CD4-positive, alpha-beta T cell (primary cell): Measurements from ENCODE around the gene SARNP. TPM values are rescaled to one million over a fixed set of nuclear protein-coding genes. Genes with fewer than 3 reads are reported as not detected.

ENCODE experiments used
- ATAC-seq: fragments of 200-7000 bp; cut with Tn5 transposase; one replicate; pipeline ENCODE4 v1.10.0; 2022; ENCODE audit warnings: mild to moderate bottlenecking; ENCODE audit not compliant: poor library complexity
- CTCF ChIA-PET: fragments of 350-600 bp; sonication (Branson Sonifier 250); formaldehyde crosslinking; loops from one replicate; lab custom pipeline; 2021; ENCODE audit warnings: antibody characterized with exemption, inconsistent platforms; lab: Charles Lee
- POLR2A ChIA-PET: fragments of 350-600 bp; sonication (Branson Sonifier 250); formaldehyde crosslinking; loops from one replicate; lab custom pipeline; 2021; ENCODE audit warnings: antibody characterized with exemption, inconsistent platforms; lab: Charles Lee
- DNase-seq, 14 experiments: peaks; one replicate each; pipeline ENCODE4 v3.0.0-alpha.2; 2013 to 2020; ENCODE audit warnings: mixed read lengths in 2 of 14
- H3K27ac ChIP-seq, 2 donors: one replicate each; pipeline versions ENCODE4 v1.5.1 to v1.7.0; 2013; ENCODE audit warnings: low read length in 2 of 2, low read depth in 1 of 2, mild to moderate bottlenecking in 1 of 2
- H3K27me3 ChIP-seq, 2 experiments: 1 replicate in 1 of 2; 2 replicates in 1 of 2; pipeline versions ENCODE4 v1.6.1 to v1.7.0; 2013; ENCODE audit warnings: low read length in 2 of 2, control low read depth in 1 of 2, mild to moderate bottlenecking in 1 of 2, moderate library complexity in 1 of 2; ENCODE audit not compliant: insufficient read depth in 2 of 2, control insufficient read depth in 1 of 2
- H3K36me3 ChIP-seq: one replicate; pipeline ENCODE4 v1.6.1; 2013; ENCODE audit warnings: low read length, control low read depth; ENCODE audit not compliant: insufficient read depth
- H3K4me1 ChIP-seq: one replicate; pipeline ENCODE4 v1.6.1; 2013; ENCODE audit warnings: low read length, control low read depth; ENCODE audit not compliant: insufficient read depth
- H3K4me3 ChIP-seq: one replicate; pipeline ENCODE4 v1.5.1; 2013; ENCODE audit warnings: mild to moderate bottlenecking, low read length, moderate library complexity
- H3K9me3 ChIP-seq, 2 experiments: 1 replicate in 1 of 2; 2 replicates in 1 of 2; pipeline versions ENCODE4 v1.6.1 to v1.7.0; 2013; ENCODE audit warnings: low read length in 2 of 2, mild to moderate bottlenecking in 2 of 2, control low read depth in 1 of 2, moderate library complexity in 1 of 2; ENCODE audit not compliant: control insufficient read depth in 1 of 2, insufficient read depth in 1 of 2
- H3K27ac Mint-ChIP-seq: one replicate; pipeline ENCODE4 v1.8.0; 2020; ENCODE audit warnings: mixed read lengths
- H3K27me3 Mint-ChIP-seq: one replicate; pipeline ENCODE4 v1.8.0; 2021; ENCODE audit warnings: mixed read lengths
- H3K36me3 Mint-ChIP-seq: one replicate; pipeline ENCODE4 v1.8.0; 2021; ENCODE audit warnings: low read depth, mixed read lengths
- H3K4me1 Mint-ChIP-seq: one replicate; pipeline ENCODE4 v1.8.0; 2021; ENCODE audit warnings: low read depth, mixed read lengths
- H3K4me3 Mint-ChIP-seq: one replicate; pipeline ENCODE4 v1.8.0; 2020; ENCODE audit warnings: mild to moderate bottlenecking, mixed read lengths
- H3K9me3 Mint-ChIP-seq: one replicate; pipeline ENCODE4 v1.8.0; 2020; ENCODE audit warnings: mixed read lengths
- intact Hi-C, 2 experiments: fragments of 100-400 bp; cut with DNase I in 1 of 2; cut with micrococcal nuclease in 1 of 2; formaldehyde crosslinking; loops; one replicate each; pipeline versions ENCODE4 v1.15.1 to v1.9.0; 2023 to 2025; cut with DNase I, micrococcal nuclease
- total RNA-seq, 174 experiments: library from RNA in 2 of 174; stranded (reverse) in 2 of 174; gene quantifications; one replicate each; pipeline ENCODE4 v1.2.3 and lab custom pipeline; 2021 to 2026
- TF ChIP-seq, protein P1 (sequence below): fragments of 200-600 bp; IDR thresholded peaks from one replicate; pipeline ENCODE4 v1.8.0; 2022; ENCODE audit warnings: antibody characterized with exemption, mild to moderate bottlenecking

Gene SARNP
- total RNA-seq, 2 experiments from 2014 or later: 38.2 to 38.6 TPM

DNA sequence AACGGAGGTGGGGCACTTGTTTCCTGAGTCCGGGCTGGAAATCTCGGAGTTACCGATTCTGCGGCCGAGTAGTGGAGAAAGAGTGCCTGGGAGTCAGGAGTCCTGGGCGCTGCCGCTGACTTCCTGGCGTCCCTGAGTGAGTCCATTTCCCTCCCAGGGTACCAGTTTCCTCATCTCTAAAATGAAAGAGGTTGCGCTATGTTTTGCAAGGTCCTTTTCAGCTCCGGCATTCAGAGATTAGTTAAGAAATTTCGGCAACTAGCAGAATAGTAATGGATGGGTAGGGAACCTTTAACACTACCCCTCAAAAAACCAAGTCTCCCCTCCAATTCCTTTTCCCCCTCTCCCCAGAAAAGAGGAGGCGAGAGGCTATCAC, 101.0 kb downstream of the SARNP start:
- H3K27me3 ChIP-seq: no peaks in the 10 kb centered on the region
- peak overlapping the region; percentile 75 for H3K4me3 ChIP-seq
- peaks cover 4% of the 10 kb centered on the region for H3K27me3 Mint-ChIP-seq
- no peak for ATAC-seq
- CTCF ChIA-PET: interaction anchor here (1.6 kb wide), 1 partner anchor 21 kb away, joined by 9 read pairs; no protein-coding TSS in a partner anchor
- peaks cover 44% of the 10 kb centered on the region for H3K4me1 ChIP-seq
- DNase-seq: no peak
- TF ChIP-seq, protein P1, sequence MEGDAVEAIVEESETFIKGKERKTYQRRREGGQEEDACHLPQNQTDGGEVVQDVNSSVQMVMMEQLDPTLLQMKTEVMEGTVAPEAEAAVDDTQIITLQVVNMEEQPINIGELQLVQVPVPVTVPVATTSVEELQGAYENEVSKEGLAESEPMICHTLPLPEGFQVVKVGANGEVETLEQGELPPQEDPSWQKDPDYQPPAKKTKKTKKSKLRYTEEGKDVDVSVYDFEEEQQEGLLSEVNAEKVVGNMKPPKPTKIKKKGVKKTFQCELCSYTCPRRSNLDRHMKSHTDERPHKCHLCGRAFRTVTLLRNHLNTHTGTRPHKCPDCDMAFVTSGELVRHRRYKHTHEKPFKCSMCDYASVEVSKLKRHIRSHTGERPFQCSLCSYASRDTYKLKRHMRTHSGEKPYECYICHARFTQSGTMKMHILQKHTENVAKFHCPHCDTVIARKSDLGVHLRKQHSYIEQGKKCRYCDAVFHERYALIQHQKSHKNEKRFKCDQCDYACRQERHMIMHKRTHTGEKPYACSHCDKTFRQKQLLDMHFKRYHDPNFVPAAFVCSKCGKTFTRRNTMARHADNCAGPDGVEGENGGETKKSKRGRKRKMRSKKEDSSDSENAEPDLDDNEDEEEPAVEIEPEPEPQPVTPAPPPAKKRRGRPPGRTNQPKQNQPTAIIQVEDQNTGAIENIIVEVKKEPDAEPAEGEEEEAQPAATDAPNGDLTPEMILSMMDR: no peak
- H3K27ac Mint-ChIP-seq: peak overlapping the region; percentile 92
- peak overlapping the region; percentile 93 to 94 for H3K27ac ChIP-seq
- peaks cover 34% of the 10 kb centered on the region for H3K4me1 Mint-ChIP-seq
- peaks cover 18% of the 10 kb centered on the region for H3K36me3 ChIP-seq
- POLR2A ChIA-PET: interaction anchor here (1.0 to 2.7 kb wide), 9 partner anchors 9 to 913 kb away, joined by 3 to 30 read pairs (median 6); partner anchors contain the start of genes CD63, ITGA7, ORMDL2 and RAB5B
- H3K9me3 Mint-ChIP-seq: no peaks in the 10 kb centered on the region
- peaks cover 21% of the 10 kb centered on the region for H3K36me3 Mint-ChIP-seq
- H3K9me3 ChIP-seq: no peaks in the 10 kb centered on the region
- intact Hi-C loops: no loop called here
- peak overlapping the region; percentile 96 for H3K4me3 Mint-ChIP-seq

DNA sequence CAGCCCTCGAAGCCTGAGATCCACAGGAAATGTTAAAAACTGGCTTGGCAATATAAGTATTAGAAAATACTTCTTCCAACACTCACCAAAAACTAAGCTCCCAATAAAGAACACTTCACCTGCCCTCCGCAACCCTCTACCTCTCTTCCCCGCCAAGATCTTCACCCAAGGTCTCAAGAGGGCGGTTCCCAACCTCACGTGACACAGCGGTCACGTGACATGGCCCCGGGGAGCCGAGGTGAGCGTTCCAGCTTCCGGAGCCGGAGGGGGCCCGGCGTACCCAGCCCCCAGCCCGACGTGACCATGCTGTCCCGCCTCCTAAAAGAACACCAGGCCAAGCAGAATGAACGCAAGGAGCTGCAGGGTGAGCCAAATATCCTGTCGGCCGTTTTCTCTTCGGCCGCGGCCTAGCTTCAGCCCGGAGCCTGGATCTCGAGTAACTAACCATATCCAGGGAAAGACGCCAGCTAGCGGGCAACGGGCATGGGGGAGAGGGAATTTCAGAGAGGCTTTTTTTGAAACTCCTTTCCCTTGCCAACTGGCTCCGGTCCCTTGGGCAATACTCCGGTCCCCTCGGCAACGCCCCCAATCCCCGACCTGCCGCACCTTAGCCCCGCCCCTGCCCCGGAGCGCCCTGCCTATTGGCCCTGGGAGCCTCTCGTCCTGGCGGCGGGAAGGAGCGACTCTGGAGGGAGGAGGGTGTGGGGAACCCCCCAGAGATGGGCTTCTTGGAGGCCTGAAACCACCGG, 101.5 kb downstream of the SARNP start, which contains the start of gene BLOC1S1:
BLOC1S1 (plus strand) TSS at position 214 of the 749 bp plus-strand sequence; CDS start at position 220, 6 bp downstream.
- ATAC-seq: peak; percentile 97
- peaks cover 18% of the 10 kb centered on the region for H3K36me3 ChIP-seq
- POLR2A ChIA-PET: interaction anchor here (0.7 to 2.7 kb wide), 12 partner anchors 9 to 913 kb away, joined by 3 to 30 read pairs (median 6); partner anchors contain the start of genes CD63, ITGA7, ORMDL2 and RAB5B
- Mint-ChIP-seq H3K27me3 (peaks cover 4% of the 10 kb centered on the region), H3K9me3 (no peaks in the 10 kb centered on the region), H3K36me3 (peaks cover 21% of the 10 kb centered on the region), H3K4me1 (peaks cover 34% of the 10 kb centered on the region), H3K27ac (peak within 1 kb of the TSS; percentile 92), H3K4me3 (peak within 1 kb of the TSS; percentile 96)
- peak within 1 kb of the TSS; percentile 75 for H3K4me3 ChIP-seq
- TF ChIP-seq, protein P1: no peak
- peak; percentile 86 to 96 (median 90) for DNase-seq
- peak within 1 kb of the TSS; percentile 93 to 94 for H3K27ac ChIP-seq
- H3K9me3 ChIP-seq: no peaks in the 10 kb centered on the region
- intact Hi-C loops: no loop called here
- no peaks in the 10 kb centered on the region for H3K27me3 ChIP-seq
- H3K4me1 ChIP-seq: peaks cover 43% of the 10 kb centered on the region
- CTCF ChIA-PET: interaction anchor here (1.0 to 1.6 kb wide), 3 partner anchors 9 to 71 kb away, joined by 3 to 9 read pairs (median 4); no protein-coding TSS in a partner anchor

DNA sequence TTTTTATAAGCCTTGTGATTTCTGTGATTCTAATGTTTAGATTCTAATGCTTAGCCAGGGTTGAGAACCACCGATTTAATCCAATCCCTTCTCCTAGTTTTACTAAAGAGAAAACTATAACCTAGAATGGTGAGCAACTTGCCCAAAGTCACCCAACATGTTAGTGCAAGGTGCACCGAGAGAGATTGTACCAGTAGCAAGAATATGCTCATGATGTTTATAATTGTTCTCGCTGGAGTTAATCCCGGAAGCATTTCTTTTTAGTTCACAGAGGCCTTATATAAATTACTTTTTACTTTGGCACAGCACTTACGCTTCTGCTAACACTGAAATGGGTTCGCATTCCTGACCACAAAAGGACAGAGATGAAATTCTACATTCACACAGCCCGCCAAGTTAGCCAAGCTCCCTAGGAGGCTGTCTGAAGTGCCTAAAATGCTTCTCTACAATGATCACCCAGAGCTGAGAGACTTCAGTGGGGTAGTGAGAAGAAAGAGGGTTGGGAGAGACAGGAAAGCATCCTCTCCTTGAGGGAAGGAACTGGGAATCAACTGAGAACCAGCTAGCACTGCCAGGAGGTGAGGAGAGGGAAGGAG, 102.3 kb downstream of the SARNP start:
- intact Hi-C loops: no loop called here
- CTCF ChIA-PET: interaction anchor here (1.0 to 1.6 kb wide), 3 partner anchors 9 to 70 kb away, joined by 3 to 9 read pairs (median 4); no protein-coding TSS in a partner anchor
- Mint-ChIP-seq H3K36me3 (peaks cover 17% of the 10 kb centered on the region), H3K27ac (peak overlapping the region; percentile 92), H3K27me3 (peaks cover 4% of the 10 kb centered on the region), H3K4me1 (peaks cover 34% of the 10 kb centered on the region), H3K9me3 (no peaks in the 10 kb centered on the region), H3K4me3 (peak overlapping the region; percentile 96)
- Histone ChIP-seq H3K9me3 (no peaks in the 10 kb centered on the region), H3K36me3 (peaks cover 18% of the 10 kb centered on the region), H3K4me1 (peaks cover 37% of the 10 kb centered on the region), H3K4me3 (peak overlapping the region; percentile 75), H3K27ac (peak overlapping the region; percentile 93 to 94), H3K27me3 (no peaks in the 10 kb centered on the region)
- TF ChIP-seq, protein P1: no peak
- ATAC-seq (no peak), DNase-seq (no peak)
- POLR2A ChIA-PET: interaction anchor here (0.7 to 2.7 kb wide), 13 partner anchors 8 to 914 kb away, joined by 3 to 30 read pairs (median 6); partner anchors contain the start of genes CD63, ITGA7, ORMDL2 and RAB5B
